Keratinocyte (primary cell): ENCODE results near the gene TSPAN11. TPM values are rescaled to one million over a fixed set of nuclear protein-coding genes. Genes with fewer than 3 reads are reported as not detected.

Experiments used
- DNase-seq: peaks from one replicate; pipeline ENCODE4 v3.0.0-alpha.2; 2011; ENCODE audit warnings: low read depth, missing footprints, low spot score
- FAIRE-seq: peaks from 2 replicates; lab custom pipeline; 2011; peaks lifted over from hg19 to GRCh38; lab: Jason Lieb, UNC
- H2AFZ ChIP-seq: 2 replicates; pipeline ENCODE4 v1.6.0; 2012; ENCODE audit warnings: low read length, control low read depth, inconsistent platforms; ENCODE audit not compliant: control insufficient read depth
- H3K27ac ChIP-seq: 2 replicates; pipeline ENCODE4 v1.5.1; 2011; ENCODE audit warnings: low read length; ENCODE audit not compliant: control insufficient read depth, insufficient read depth
- H3K27me3 ChIP-seq: 3 replicates; pipeline ENCODE4 v1.6.0; 2011; ENCODE audit warnings: low read length; ENCODE audit not compliant: control insufficient read depth, insufficient read depth; ENCODE audit errors: extremely low read depth
- H3K36me3 ChIP-seq, 2 experiments: 2 replicates in 1 of 2; 3 replicates in 1 of 2; pipeline ENCODE4 v1.5.1; 2011; ENCODE audit warnings: low read length in 2 of 2, mild to moderate bottlenecking in 1 of 2; ENCODE audit not compliant: control insufficient read depth in 2 of 2, insufficient read depth in 2 of 2; ENCODE audit errors: extremely low read depth in 1 of 2
- H3K4me1 ChIP-seq: 3 replicates; pipeline ENCODE4 v1.5.1; 2011; ENCODE audit warnings: low read length; ENCODE audit not compliant: control insufficient read depth, insufficient read depth; ENCODE audit errors: extremely low read depth
- H3K4me2 ChIP-seq: 3 replicates; pipeline ENCODE4 v1.6.0; 2011; ENCODE audit warnings: low read depth, low read length; ENCODE audit not compliant: control insufficient read depth, insufficient read depth; ENCODE audit errors: extremely low read depth
- H3K4me3 ChIP-seq, 3 experiments: fragments of 200-600 bp in 1 of 3; sonication (generic) in 1 of 3; 2 replicates in 2 of 3; 3 replicates in 1 of 3; pipeline ENCODE4 v1.5.1; 2011 to 2016; ENCODE audit warnings: low read length in 3 of 3, mild to moderate bottlenecking in 3 of 3, control low read depth in 2 of 3, inconsistent platforms in 1 of 3, low read depth in 1 of 3, mixed read lengths in 1 of 3, mixed run types in 1 of 3, moderate library complexity in 1 of 3; ENCODE audit not compliant: control insufficient read depth in 2 of 3, insufficient read depth in 2 of 3; ENCODE audit errors: extremely low read depth in 1 of 3
- H3K79me2 ChIP-seq: 2 replicates; pipeline ENCODE4 v1.6.0; 2012; ENCODE audit warnings: low read length; ENCODE audit not compliant: control insufficient read depth, insufficient read depth
- H3K9ac ChIP-seq: 3 replicates; pipeline ENCODE4 v1.6.0; 2011; ENCODE audit warnings: low read length; ENCODE audit not compliant: control insufficient read depth, insufficient read depth; ENCODE audit errors: extremely low read depth
- H3K9me1 ChIP-seq: 3 replicates; pipeline ENCODE4 v1.6.0; 2011; ENCODE audit warnings: low read length; ENCODE audit not compliant: control insufficient read depth, insufficient read depth; ENCODE audit errors: extremely low read depth
- H3K9me3 ChIP-seq: 2 replicates; pipeline ENCODE4 v1.5.1; 2012; ENCODE audit warnings: low read depth, low read length; ENCODE audit not compliant: control insufficient read depth
- H4K20me1 ChIP-seq: 3 replicates; pipeline ENCODE4 v1.6.0; 2011; ENCODE audit warnings: low read length; ENCODE audit not compliant: control insufficient read depth, insufficient read depth; ENCODE audit errors: extremely low read depth
- EZH2 ChIP-seq: IDR thresholded peaks from one replicate; pipeline ENCODE4 v1.6.1; 2012; ENCODE audit warnings: inconsistent platforms, mild to moderate bottlenecking, low read length, moderate library complexity
- dilution Hi-C: fragments of 300-500 bp; cut with MboI; formaldehyde crosslinking; loops from one replicate; pipeline ENCODE4 v1.7.0; 2020; ENCODE audit warnings: low sequenced_read_pairs; ENCODE audit not compliant: extremely low pct_ligation_motif_present
- polyA plus RNA-seq, 5 experiments: library from polyadenylated mRNA; depleted of rRNA in 3 of 5; stranded (reverse) in 3 of 5; stranded (forward) in 1 of 5; unstranded in 1 of 5; fragments of >200 nt; gene quantifications; 1 replicate in 1 of 5; 2 replicates in 3 of 5; 3 replicates in 1 of 5; pipeline versions ENCODE4 v1.2.1 to v1.2.3, GENCODE V29; 2011 to 2012; ENCODE audit warnings: missing spikeins in 2 of 5, low read depth in 1 of 5, low replicate concordance in 1 of 5
- TF ChIP-seq, protein P1 (sequence below), 3 experiments: IDR thresholded peaks in 1 of 3; conservative IDR thresholded peaks in 1 of 3; optimal IDR thresholded peaks in 1 of 3; 2 replicates in 2 of 3; 3 replicates in 1 of 3; pipeline versions ENCODE3 to v1.5.1; 2011; ENCODE audit warnings: low read length in 3 of 3, mild to moderate bottlenecking in 3 of 3, moderate library complexity in 2 of 3, control low read depth in 1 of 3, inconsistent platforms in 1 of 3; ENCODE audit not compliant: insufficient read depth in 2 of 3; ENCODE audit errors: extremely low read depth in 1 of 3

TSPAN11 gene
- polyA plus RNA-seq, 1 donor (not counting 4 experiments of a cell fraction or from before 2014, with no cell fraction given): not detected

DNA sequence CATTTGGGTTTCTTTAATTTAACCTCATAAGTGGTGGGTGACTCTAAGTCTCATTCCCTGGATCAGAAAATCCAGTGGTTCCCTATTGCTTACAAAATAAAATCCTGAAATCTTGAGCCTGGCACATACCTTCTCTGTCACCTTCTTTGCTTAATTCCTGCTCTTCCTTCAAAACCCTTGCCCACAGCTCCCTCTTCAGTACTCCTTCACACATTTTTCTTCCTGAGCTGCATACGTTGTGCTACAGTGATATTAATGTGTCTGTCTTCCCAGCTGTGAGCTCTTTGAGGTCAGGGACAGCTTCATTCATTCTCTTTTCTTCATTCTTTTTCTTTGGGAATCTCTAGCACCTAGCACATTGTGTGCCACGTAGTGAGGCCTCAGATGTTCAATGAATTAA lies 9.5 kb downstream of the TSPAN11 start:
- H3K4me1 ChIP-seq: no peaks in the 10 kb centered on the region
- no peak overlapping the region for H3K4me2 ChIP-seq
- no peaks in the 10 kb centered on the region for H3K9me1 ChIP-seq
- H3K27me3 ChIP-seq: peaks cover 8% of the 10 kb centered on the region
- TF ChIP-seq, protein P1, sequence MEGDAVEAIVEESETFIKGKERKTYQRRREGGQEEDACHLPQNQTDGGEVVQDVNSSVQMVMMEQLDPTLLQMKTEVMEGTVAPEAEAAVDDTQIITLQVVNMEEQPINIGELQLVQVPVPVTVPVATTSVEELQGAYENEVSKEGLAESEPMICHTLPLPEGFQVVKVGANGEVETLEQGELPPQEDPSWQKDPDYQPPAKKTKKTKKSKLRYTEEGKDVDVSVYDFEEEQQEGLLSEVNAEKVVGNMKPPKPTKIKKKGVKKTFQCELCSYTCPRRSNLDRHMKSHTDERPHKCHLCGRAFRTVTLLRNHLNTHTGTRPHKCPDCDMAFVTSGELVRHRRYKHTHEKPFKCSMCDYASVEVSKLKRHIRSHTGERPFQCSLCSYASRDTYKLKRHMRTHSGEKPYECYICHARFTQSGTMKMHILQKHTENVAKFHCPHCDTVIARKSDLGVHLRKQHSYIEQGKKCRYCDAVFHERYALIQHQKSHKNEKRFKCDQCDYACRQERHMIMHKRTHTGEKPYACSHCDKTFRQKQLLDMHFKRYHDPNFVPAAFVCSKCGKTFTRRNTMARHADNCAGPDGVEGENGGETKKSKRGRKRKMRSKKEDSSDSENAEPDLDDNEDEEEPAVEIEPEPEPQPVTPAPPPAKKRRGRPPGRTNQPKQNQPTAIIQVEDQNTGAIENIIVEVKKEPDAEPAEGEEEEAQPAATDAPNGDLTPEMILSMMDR (optimal IDR thresholded peaks at IDR 0.05 in 1 of 3, IDR thresholded peaks at IDR 0.05 in 1 of 3, conservative IDR thresholded peaks at IDR 0.05 in 1 of 3; ENCODE audit: extremely low read depth in 1 of 3, insufficient read depth in 2 of 3, low read length in 3 of 3): no peak
- DNase-seq (no peak), FAIRE-seq (no peak)
- no peak overlapping the region for H3K27ac ChIP-seq
- H3K4me3 ChIP-seq: no peak overlapping the region
- no peak overlapping the region for H3K9ac ChIP-seq
- H2AFZ ChIP-seq: no peak overlapping the region
- no peaks in the 10 kb centered on the region for H3K79me2 ChIP-seq
- H3K9me3 ChIP-seq: no peaks in the 10 kb centered on the region
- dilution Hi-C loops: no loop called here
- H3K36me3 ChIP-seq: no peaks in the 10 kb centered on the region
- H4K20me1 ChIP-seq: no peaks in the 10 kb centered on the region

DNA sequence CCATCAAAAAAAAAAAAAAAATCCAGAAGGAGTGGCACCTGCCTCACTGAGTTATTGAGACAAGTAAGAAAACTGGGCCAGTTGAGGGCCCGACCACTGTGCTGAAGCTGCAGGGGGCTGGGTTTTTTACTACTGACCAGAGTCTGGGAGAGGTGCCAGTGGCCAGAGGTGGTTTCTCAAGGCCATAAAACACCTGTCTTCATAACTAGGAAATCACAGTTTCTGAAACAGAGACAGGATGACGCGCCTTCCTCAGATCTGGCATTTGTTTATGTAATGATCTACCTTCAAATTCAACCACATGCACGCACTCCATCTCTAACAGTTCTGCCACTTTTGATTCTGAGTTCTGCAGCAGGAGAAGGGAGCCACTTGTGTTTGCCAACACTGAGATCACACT lies 12.7 kb downstream of the TSPAN11 start:
- Histone ChIP-seq H3K79me2 (no peaks in the 10 kb centered on the region), H3K4me2 (no peak overlapping the region), H3K9ac (no peak overlapping the region), H2AFZ (no peak overlapping the region), H3K4me1 (no peaks in the 10 kb centered on the region), H3K27ac (no peak overlapping the region), H3K9me1 (no peaks in the 10 kb centered on the region), H4K20me1 (no peaks in the 10 kb centered on the region), H3K36me3 (no peaks in the 10 kb centered on the region), H3K9me3 (no peaks in the 10 kb centered on the region), H3K4me3 (no peak overlapping the region), H3K27me3 (peaks cover 8% of the 10 kb centered on the region)
- no peak for DNase-seq
- dilution Hi-C loops: no loop called here
- no peak for FAIRE-seq
- TF ChIP-seq, protein P1 (optimal IDR thresholded peaks at IDR 0.05 in 1 of 3, IDR thresholded peaks at IDR 0.05 in 1 of 3, conservative IDR thresholded peaks at IDR 0.05 in 1 of 3; ENCODE audit: extremely low read depth in 1 of 3, insufficient read depth in 2 of 3, low read length in 3 of 3): no peak
- no peak for TF ChIP-seq EZH2
